Upper lobe of left lung (tissue), 4 donors: ENCODE data around the gene USP2.

Experiments
- CTCF ChIP-seq, 6 experiments: fragments of 450-650 bp in 4 of 6; fragments of 200-600 bp in 2 of 6; sonication (generic) in 2 of 6; IDR thresholded peaks; one replicate each; pipeline ENCODE4 v1.5.1; 2016 to 2019; ENCODE audit warnings: antibody characterized with exemption in 6 of 6
- EP300 ChIP-seq, 4 donors: sonication (generic); formaldehyde crosslinking; IDR thresholded peaks; one replicate each; pipeline ENCODE4 v1.5.1; 2017; ENCODE audit warnings: antibody characterized with exemption in 4 of 4, control low read depth in 2 of 4
- POLR2A ChIP-seq, 4 donors: fragments of 450-650 bp; IDR thresholded peaks; one replicate each; pipeline ENCODE4 v1.5.1; 2016 to 2017; ENCODE audit warnings: antibody characterized with exemption in 4 of 4, mild to moderate bottlenecking in 2 of 4
- POLR2AphosphoS5 ChIP-seq, 2 donors: sonication (generic); formaldehyde crosslinking; IDR thresholded peaks; one replicate each; pipeline ENCODE4 v1.5.1; 2017; ENCODE audit warnings: antibody characterized with exemption in 2 of 2

GRCh38 chr11:119415966-119416365 lies 34.5 kb upstream of the USP2 start:
- TF ChIP-seq POLR2AphosphoS5 (IDR thresholded peaks at IDR 0.05) (no peak), CTCF (IDR thresholded peaks at IDR 0.05) (no peak), POLR2A (IDR thresholded peaks at IDR 0.05) (no peak), EP300 (IDR thresholded peaks at IDR 0.05) (no peak)
